Measurements from ENCODE around the gene ELN. TPM values are rescaled to one million over a fixed set of nuclear protein-coding genes. Genes with fewer than 3 reads are reported as not detected.

Gene ELN
- total and polyA plus RNA-seq, 2 experiments from 2014 or later, result 539 to 698 TPM

DNA sequence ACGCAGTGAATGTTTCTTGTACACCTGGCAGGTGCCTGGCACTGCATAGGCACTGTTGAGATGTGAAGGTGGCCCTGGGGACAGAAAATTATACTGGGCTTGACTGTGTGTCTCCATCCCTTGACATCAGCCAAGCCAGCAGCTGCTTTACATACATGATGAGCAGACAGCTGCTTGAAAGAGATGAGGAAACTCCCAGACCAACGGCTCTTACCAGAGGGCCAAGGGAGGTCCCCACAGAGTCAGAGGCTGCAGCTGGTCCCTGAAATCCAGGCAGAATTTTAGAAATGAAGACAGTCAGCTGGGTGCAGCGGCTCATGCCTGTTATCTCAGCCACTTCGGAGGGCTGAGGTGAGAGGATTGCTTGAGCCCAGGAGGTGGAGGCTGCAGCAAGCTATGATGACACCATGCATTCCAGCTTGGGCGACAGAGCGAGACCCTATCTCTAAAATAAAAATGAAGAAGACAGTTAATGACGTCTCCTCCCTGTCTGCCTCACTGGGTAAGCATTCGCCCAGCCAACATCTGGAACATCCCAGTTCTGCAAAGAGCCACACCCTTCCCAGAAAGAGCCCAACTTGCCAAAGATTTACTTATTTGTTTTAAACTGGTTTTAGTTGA, 73.2 kb downstream of the ELN start:
- DNase-seq, result peak; percentile 68
- Histone ChIP-seq H3K36me3 (ENCODE audit: low read depth) (peaks cover 9% of the 10 kb centered on the region), H2AFZ (no peak overlapping the region), H3K9me2 (ENCODE audit: insufficient read depth) (no peaks in the 10 kb centered on the region), H3K4me3 (no peak overlapping the region), H3K9me3 (ENCODE audit: low read depth) (no peaks in the 10 kb centered on the region), H3K4me1 (ENCODE audit: insufficient read depth) (peaks cover 21% of the 10 kb centered on the region), H3K9ac (peak overlapping the region; percentile 23; the same call in 1 of the 2 replicates), H3K27me3 (replicated peaks; ENCODE audit: insufficient read depth) (no peaks in the 10 kb centered on the region), H3F3A (ENCODE audit: insufficient read depth) (peaks cover 24% of the 10 kb centered on the region), H3K27ac (peak overlapping the region; percentile 64), H4K20me1 (ENCODE audit: insufficient read depth) (no peaks in the 10 kb centered on the region), H3K4me2 (ENCODE audit: unreplicated experiment) (peak overlapping the region; percentile 1), H3K79me2 (ENCODE audit: insufficient read depth) (0 out of 2 replicates have a peak, but pooled peaks cover 4% of the 10 kb centered on the region)
- in situ Hi-C loops (cut with MboI), result no loop called here
- 39 to 40% methylated on average over 8 of the region's 8 CpGs for WGBS, 2 experiments (ENCODE audit: low coverage in 1 of 2, low lambda C conversion rate in 2 of 2, missing lambda C conversion rate in 2 of 2)
- no peak for TF ChIP-seq EZH2 (IDR thresholded peaks at IDR 0.05; ENCODE audit: insufficient read depth, poor library complexity, severe bottlenecking)
- no peak for TF ChIP-seq EZH2phosphoT487 (IDR thresholded peaks at IDR 0.05; ENCODE audit: insufficient read depth, low read depth)

DNA sequence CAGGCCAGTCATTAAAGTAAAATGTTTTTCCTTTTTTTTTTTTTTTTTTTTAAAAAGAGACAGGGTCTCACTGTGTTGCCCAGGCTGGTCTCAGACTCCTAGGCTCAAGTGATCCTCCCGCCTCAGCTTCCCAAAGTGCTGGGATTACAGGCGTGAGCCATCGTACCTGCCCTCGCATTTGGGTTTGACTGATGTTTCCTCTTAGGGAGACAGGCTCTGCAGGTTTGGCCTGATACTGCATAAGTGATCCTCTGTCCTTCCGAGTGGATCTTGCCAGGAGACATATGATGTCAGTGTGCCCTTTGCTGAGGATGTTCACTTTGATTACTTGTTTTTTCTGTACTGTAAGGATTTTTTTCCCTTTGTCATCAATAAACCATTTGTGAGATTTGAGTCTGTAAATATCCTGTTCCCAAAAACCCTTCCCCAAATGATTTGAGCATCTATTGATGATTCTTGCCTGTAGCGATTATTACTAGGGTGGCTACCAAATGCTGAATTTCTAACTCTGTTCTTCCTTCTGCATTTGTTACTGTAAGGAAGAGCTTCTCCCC, 75.3 kb downstream of the ELN start:
- Histone ChIP-seq H3K79me2 (ENCODE audit: insufficient read depth) (no peaks in the 10 kb centered on the region), H3K36me3 (ENCODE audit: low read depth) (no peaks in the 10 kb centered on the region; the same call in 1 of the 2 replicates), H3K9ac (no peak overlapping the region), H3K4me3 (no peak overlapping the region), H3F3A (ENCODE audit: insufficient read depth) (0 out of 2 replicates have a peak, but pooled peaks cover 5% of the 10 kb centered on the region), H3K27ac (no peak overlapping the region), H3K4me2 (ENCODE audit: unreplicated experiment) (no peak overlapping the region), H2AFZ (no peak overlapping the region), H4K20me1 (ENCODE audit: insufficient read depth) (no peaks in the 10 kb centered on the region), H3K4me1 (ENCODE audit: insufficient read depth) (peaks cover 15% of the 10 kb centered on the region), H3K9me2 (ENCODE audit: insufficient read depth) (no peaks in the 10 kb centered on the region), H3K9me3 (ENCODE audit: low read depth) (no peaks in the 10 kb centered on the region), H3K27me3 (replicated peaks; ENCODE audit: insufficient read depth) (no peaks in the 10 kb centered on the region)
- 91 to 97% methylated on average over 6 of the region's 6 CpGs for WGBS, 2 experiments (ENCODE audit: low coverage in 1 of 2, low lambda C conversion rate in 2 of 2, missing lambda C conversion rate in 2 of 2)
- in situ Hi-C loops (cut with MboI), result no loop called here
- TF ChIP-seq EZH2 (IDR thresholded peaks at IDR 0.05; ENCODE audit: insufficient read depth, poor library complexity, severe bottlenecking) (no peak), EZH2phosphoT487 (IDR thresholded peaks at IDR 0.05; ENCODE audit: insufficient read depth, low read depth) (no peak)
- no peak for DNase-seq

DNA sequence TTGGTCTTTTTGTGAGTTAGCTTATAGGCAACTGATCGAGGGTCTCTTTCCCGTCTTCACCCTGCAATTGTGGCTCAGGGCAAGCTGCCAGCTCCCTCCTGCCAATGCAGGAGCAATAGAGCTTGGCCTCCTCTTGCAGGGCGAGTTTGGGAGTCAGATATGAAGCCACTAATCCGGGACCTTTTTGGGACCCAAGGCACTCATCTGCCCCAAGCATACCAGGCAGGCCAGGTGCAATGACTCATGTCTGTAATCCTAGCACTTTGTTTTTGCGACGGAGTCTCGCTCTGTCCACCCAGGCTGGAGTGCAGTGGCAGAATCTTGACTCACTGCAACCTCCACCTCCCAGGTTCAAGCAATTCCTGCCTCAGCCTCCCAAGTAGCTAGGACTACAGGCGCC, 76.7 kb downstream of the ELN start:
- H2AFZ ChIP-seq, result no peak overlapping the region
- no peak overlapping the region for H3K4me3 ChIP-seq
- peaks cover 1% of the 10 kb centered on the region; the same call in 1 of the 2 replicates for H3K36me3 ChIP-seq (ENCODE audit: low read depth)
- TF ChIP-seq EZH2phosphoT487 (IDR thresholded peaks at IDR 0.05; ENCODE audit: insufficient read depth, low read depth) (no peak), EZH2 (IDR thresholded peaks at IDR 0.05; ENCODE audit: insufficient read depth, poor library complexity, severe bottlenecking) (no peak)
- peaks cover 8% of the 10 kb centered on the region for H3K4me1 ChIP-seq (ENCODE audit: insufficient read depth)
- no peaks in the 10 kb centered on the region for H3K9me2 ChIP-seq (ENCODE audit: insufficient read depth)
- in situ Hi-C loops (cut with MboI), result no loop called here
- 86 to 89% methylated on average over 8 of the region's 8 CpGs for WGBS, 2 experiments (ENCODE audit: low coverage in 1 of 2, low lambda C conversion rate in 2 of 2, missing lambda C conversion rate in 2 of 2)
- no peak overlapping the region for H3K4me2 ChIP-seq (ENCODE audit: unreplicated experiment)
- 0 out of 2 replicates have a peak, but pooled peaks cover 5% of the 10 kb centered on the region for H3F3A ChIP-seq (ENCODE audit: insufficient read depth)
- no peak overlapping the region for H3K9ac ChIP-seq
- no peak overlapping the region for H3K27ac ChIP-seq
- H3K79me2 ChIP-seq (ENCODE audit: insufficient read depth), result no peaks in the 10 kb centered on the region
- no peaks in the 10 kb centered on the region for H3K27me3 ChIP-seq (replicated peaks; ENCODE audit: insufficient read depth)
- H4K20me1 ChIP-seq (ENCODE audit: insufficient read depth), result no peaks in the 10 kb centered on the region
- H3K9me3 ChIP-seq (ENCODE audit: low read depth), result no peaks in the 10 kb centered on the region
- DNase-seq, result no peak

- H3K4me1 ChIP-seq (ENCODE audit: insufficient read depth), result peaks cover 6% of the 10 kb centered on the region
- H3K4me2 ChIP-seq (ENCODE audit: unreplicated experiment), result no peak overlapping the region
- H3K9me3 ChIP-seq (ENCODE audit: low read depth), result no peaks in the 10 kb centered on the region
- H3F3A ChIP-seq (ENCODE audit: insufficient read depth), result 0 out of 2 replicates have a peak, but pooled peaks cover 3% of the 10 kb centered on the region
- H3K27me3 ChIP-seq (replicated peaks; ENCODE audit: insufficient read depth), result no peaks in the 10 kb centered on the region
- no peaks in the 10 kb centered on the region for H3K9me2 ChIP-seq (ENCODE audit: insufficient read depth)
- no peaks in the 10 kb centered on the region for H3K79me2 ChIP-seq (ENCODE audit: insufficient read depth)
- TF ChIP-seq EZH2phosphoT487 (IDR thresholded peaks at IDR 0.05; ENCODE audit: insufficient read depth, low read depth) (no peak), EZH2 (IDR thresholded peaks at IDR 0.05; ENCODE audit: insufficient read depth, poor library complexity, severe bottlenecking) (no peak)
- 85 to 88% methylated on average over 11 of the region's 11 CpGs for WGBS, 2 experiments (ENCODE audit: low coverage in 1 of 2, low lambda C conversion rate in 2 of 2, missing lambda C conversion rate in 2 of 2)
- H3K27ac ChIP-seq, result no peak overlapping the region
- in situ Hi-C loops (cut with MboI), result no loop called here
- H3K4me3 ChIP-seq, result no peak overlapping the region
- no peaks in the 10 kb centered on the region for H4K20me1 ChIP-seq (ENCODE audit: insufficient read depth)
- H3K36me3 ChIP-seq (ENCODE audit: low read depth), result peaks cover 14% of the 10 kb centered on the region
- no peak overlapping the region for H2AFZ ChIP-seq
- no peak overlapping the region for H3K9ac ChIP-seq
- DNase-seq, result no peak
These were observed 78.0 kb downstream of the ELN start for GRCh38 chr7:74105992-74106391.
